ENCODE data around the gene ZNRF1. TPM values are rescaled to one million over a fixed set of nuclear protein-coding genes. Genes with fewer than 3 reads are reported as not detected.

Gene ZNRF1
- total and polyA plus RNA-seq, 2 of the 4 experiments (the other 2 are of a cell fraction): 8.2 to 20.7 TPM

DNA sequence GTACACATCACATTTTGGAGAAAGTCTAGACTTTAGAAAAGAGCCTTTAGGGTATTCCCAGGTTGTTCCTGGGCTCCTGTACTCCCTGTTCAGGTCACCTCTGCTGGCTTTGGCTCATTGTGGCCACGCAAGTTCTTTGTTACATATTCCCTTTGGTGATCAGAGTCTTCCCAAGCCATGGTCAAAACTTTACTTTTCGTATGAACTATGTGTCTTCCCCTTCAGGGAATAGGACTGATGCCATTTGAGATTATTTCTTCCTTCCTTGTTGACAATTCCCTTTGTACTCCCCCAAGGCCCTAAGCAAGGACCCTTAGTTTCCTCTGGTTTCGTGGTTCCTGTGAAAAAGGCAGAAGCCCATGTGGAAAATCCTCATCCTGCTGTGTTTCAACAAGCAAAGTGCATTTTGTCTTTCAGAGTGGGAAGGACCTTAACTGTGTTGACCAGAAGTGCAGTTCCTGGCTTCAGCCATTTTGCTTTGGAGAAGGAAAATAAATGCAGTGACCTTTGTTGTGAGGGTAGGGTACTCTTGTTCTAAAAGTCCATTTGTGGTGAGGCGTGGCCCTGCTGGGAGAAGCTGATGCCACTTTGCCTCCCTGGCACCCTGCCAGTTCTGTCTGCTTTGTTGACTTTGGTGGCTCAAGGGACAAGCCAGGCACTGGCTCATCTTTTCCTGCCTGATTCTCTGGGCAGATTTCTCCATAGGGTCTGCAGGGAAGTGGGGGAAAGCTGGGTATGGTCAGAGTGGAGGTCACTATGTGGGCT is 55.1 kb downstream of the ZNRF1 start:
- Histone ChIP-seq H3K4me2 (ENCODE audit: low read depth, low read length) (no peak overlapping the region), H4K20me1 (ENCODE audit: insufficient read depth, low read length) (peaks cover 43% of the 10 kb centered on the region), H3K36me3 (ENCODE audit: control insufficient read depth, insufficient read depth, low read length) (peaks cover 2% of the 10 kb centered on the region; the same call in 1 of the 2 replicates), H2BK15ac (ENCODE audit: low read depth, low read length) (no peak overlapping the region), H3K4ac (ENCODE audit: low read depth, low read length) (no peak overlapping the region), H2AFZ (replicated peaks; ENCODE audit: low read length, poor library complexity) (no peak overlapping the region), H2AK9ac (replicated peaks; ENCODE audit: low read depth, low read length, poor library complexity) (no peak overlapping the region), H2BK20ac (ENCODE audit: low read depth, low read length) (no peak overlapping the region), H3K27ac (ENCODE audit: insufficient read depth, low read length) (no peak overlapping the region), H4K5ac (ENCODE audit: low read depth, low read length) (no peak overlapping the region), H3K79me1 (ENCODE audit: low read depth in 1 of 2, low read length in 2 of 2) (peaks cover 58 to 75% of the 10 kb centered on the region in 2 experiments), H2AK5ac (ENCODE audit: low read depth, low read length) (no peak overlapping the region), H3K4me1 (ENCODE audit: control insufficient read depth, insufficient read depth, low read length) (peaks cover 5% of the 10 kb centered on the region), H2BK5ac (ENCODE audit: low read depth, low read length, poor library complexity, severe bottlenecking) (no peak overlapping the region), H3K9me3 (ENCODE audit: control insufficient read depth, insufficient read depth, low read length) (no peaks in the 10 kb centered on the region; the same call in 1 of the 2 replicates), H3K4me3 (ENCODE audit: insufficient read depth, low read depth, low read length) (no peak overlapping the region), H3K27me3 (ENCODE audit: control insufficient read depth, insufficient read depth, low read length) (no peaks in the 10 kb centered on the region), H3K9me1 (ENCODE audit: insufficient read depth, low read length) (peaks cover 3% of the 10 kb centered on the region; the same call in 1 of the 2 replicates), H3K56ac (ENCODE audit: extremely low read depth, insufficient read depth, low read length) (no peak overlapping the region), H3K14ac (replicated peaks; ENCODE audit: low read depth, low read length) (no peak overlapping the region), H3K23ac (ENCODE audit: low read depth, low read length) (no peak overlapping the region), H4K8ac (ENCODE audit: low read depth in 2 of 2, low read length in 2 of 2) (no peak overlapping the region), H4K91ac (ENCODE audit: insufficient read depth, low read depth, low read length) (no peak overlapping the region), H3K9ac (ENCODE audit: low read depth, low read length) (no peak overlapping the region), H2BK120ac (ENCODE audit: low read depth, low read length) (no peak overlapping the region), H3K18ac (ENCODE audit: low read depth, low read length) (no peak overlapping the region)
- dilution Hi-C loops (cut with HindIII; ENCODE audit: low sequenced_read_pairs, unreplicated experiment) (no loop called here), in situ Hi-C loops (cut with MboI; ENCODE audit: low sequenced_read_pairs) (no loop called here), intact Hi-C loops (cut with micrococcal nuclease) (no loop called here)
- ATAC-seq (ENCODE audit: low read depth) (no peak), DNase-seq (no peak)
- ChIA-PET CTCF (no interaction called here), POLR2A (ENCODE audit: unreplicated experiment) (no interaction called here)
- TF ChIP-seq, protein P1, sequence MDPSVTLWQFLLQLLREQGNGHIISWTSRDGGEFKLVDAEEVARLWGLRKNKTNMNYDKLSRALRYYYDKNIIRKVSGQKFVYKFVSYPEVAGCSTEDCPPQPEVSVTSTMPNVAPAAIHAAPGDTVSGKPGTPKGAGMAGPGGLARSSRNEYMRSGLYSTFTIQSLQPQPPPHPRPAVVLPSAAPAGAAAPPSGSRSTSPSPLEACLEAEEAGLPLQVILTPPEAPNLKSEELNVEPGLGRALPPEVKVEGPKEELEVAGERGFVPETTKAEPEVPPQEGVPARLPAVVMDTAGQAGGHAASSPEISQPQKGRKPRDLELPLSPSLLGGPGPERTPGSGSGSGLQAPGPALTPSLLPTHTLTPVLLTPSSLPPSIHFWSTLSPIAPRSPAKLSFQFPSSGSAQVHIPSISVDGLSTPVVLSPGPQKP (IDR thresholded peaks at IDR 0.05; ENCODE audit: borderline replicate concordance, low read depth, low read length): no peak
- TF ChIP-seq NFE2L2 (IDR thresholded peaks at IDR 0.05; ENCODE audit: low read depth, low read length) (no peak), RAD21 (IDR thresholded peaks at IDR 0.05; ENCODE audit: low read length) (no peak), SMC3 (IDR thresholded peaks at IDR 0.05; ENCODE audit: low read depth, low read length) (no peak), MXI1 (IDR thresholded peaks at IDR 0.05; ENCODE audit: borderline replicate concordance, low read depth, low read length) (no peak), BHLHE40 (IDR thresholded peaks at IDR 0.05; ENCODE audit: low read depth, low read length) (no peak), MAFK (IDR thresholded peaks at IDR 0.05; ENCODE audit: low read depth, low read length) (no peak), RCOR1 (IDR thresholded peaks at IDR 0.05; ENCODE audit: insufficient replicate concordance, low read length) (no peak)
- WGBS, 2 experiments (ENCODE audit: extremely low coverage in 2 of 2, insufficient read length in 1 of 2): 86% methylated on average over 2 of the region's 4 CpGs; no CpG with 5 or more reads in 1 of the 2 experiments
- BruUV-seq (replicated peaks): no TSS peak
